HG03565 (cell line): ENCODE measurements around the gene ATP2C1.

Experiments
- ATAC-seq: cut with Tn5 transposase; IDR thresholded peaks from one replicate; pipeline ENCODE4 v1.9.1; 2021; ENCODE audit warnings: mild to moderate bottlenecking, moderate library complexity; ENCODE audit not compliant: unreplicated experiment

ATP2C1 gene

GRCh38 chr3:130895690-130896488 is 2.0 kb downstream of the ATP2C1 start:
- ATAC-seq: no peak

GRCh38 chr3:130897316-130897715 is 3.4 kb downstream of the ATP2C1 start:
- ATAC-seq: no peak

GRCh38 chr3:130900959-130901358 is 7.1 kb downstream of the ATP2C1 start:
- no peak for ATAC-seq

GRCh38 chr3:130901463-130902204 is 7.8 kb downstream of the ATP2C1 start:
- ATAC-seq: no peak

- ATAC-seq: no peak
Observed at GRCh38 chr3:130903412-130903908, 9.6 kb downstream of the ATP2C1 start.

GRCh38 chr3:130904491-130904890 is 10.6 kb downstream of the ATP2C1 start:
- no peak for ATAC-seq

- ATAC-seq: no peak
Observed at GRCh38 chr3:130905551-130905950, 11.7 kb downstream of the ATP2C1 start.

GRCh38 chr3:130906374-130906995 is 12.6 kb downstream of the ATP2C1 start:
- no peak for ATAC-seq

GRCh38 chr3:130907500-130907899 is 13.6 kb downstream of the ATP2C1 start:
- no peak for ATAC-seq

- no peak for ATAC-seq
Observed at GRCh38 chr3:130907966-130908365, 14.1 kb downstream of the ATP2C1 start.

GRCh38 chr3:130915567-130916292 is 21.8 kb downstream of the ATP2C1 start:
- no peak for ATAC-seq

- ATAC-seq: peak; percentile 77
Observed at GRCh38 chr3:130916507-130917167, 22.8 kb downstream of the ATP2C1 start.

GRCh38 chr3:130918328-130918727 is 24.4 kb downstream of the ATP2C1 start:
- no peak for ATAC-seq

- ATAC-seq: peak; percentile 30
Observed at GRCh38 chr3:130925628-130926027, 31.7 kb downstream of the ATP2C1 start.

GRCh38 chr3:130926504-130926903 is 32.6 kb downstream of the ATP2C1 start:
- ATAC-seq: no peak

- ATAC-seq: no peak
Observed at GRCh38 chr3:130929804-130930203, 35.9 kb downstream of the ATP2C1 start.

GRCh38 chr3:130932979-130933378 is 39.1 kb downstream of the ATP2C1 start:
- ATAC-seq: no peak

GRCh38 chr3:130933801-130934345 is 40.0 kb downstream of the ATP2C1 start:
- no peak for ATAC-seq

GRCh38 chr3:130934442-130935089 is 40.7 kb downstream of the ATP2C1 start:
- no peak for ATAC-seq
